HEK293T (cell line): ENCODE results near the gene DUS2.
"Not testable (repeated sequence)": the region's sequence is repeated elsewhere in the genome, so short reads cannot be mapped to it uniquely, and the experiment has no call there.

Experiments
- ARNT ChIP-seq: fragments of 450-650 bp; IDR thresholded peaks from 2 replicates; pipeline ENCODE4 v1.6.1; 2017; ENCODE audit warnings: mild to moderate bottlenecking
- BHLHE40 ChIP-seq: fragments of 450-650 bp; IDR thresholded peaks from 2 replicates; pipeline ENCODE4 v1.6.1; 2016; ENCODE audit warnings: mild to moderate bottlenecking, moderate library complexity, borderline replicate concordance
- FOXA1 ChIP-seq: fragments of 450-650 bp; IDR thresholded peaks from 2 replicates; pipeline ENCODE4 v1.6.1; 2016; ENCODE audit warnings: mild to moderate bottlenecking
- FOXM1 ChIP-seq: fragments of 450-650 bp; IDR thresholded peaks from 2 replicates; pipeline ENCODE4 v1.6.1; 2017; ENCODE audit warnings: mild to moderate bottlenecking, borderline replicate concordance
- NFRKB ChIP-seq: fragments of 450-650 bp; IDR thresholded peaks from 2 replicates; pipeline ENCODE4 v1.6.1; 2016; ENCODE audit warnings: mild to moderate bottlenecking, moderate library complexity
- PKNOX1 ChIP-seq: fragments of 450-650 bp; IDR thresholded peaks from 2 replicates; pipeline ENCODE4 v1.6.1; 2016
- SP1 ChIP-seq: fragments of 450-650 bp; IDR thresholded peaks from 2 replicates; pipeline ENCODE4 v1.6.1; 2017
- TARDBP ChIP-seq: fragments of 450-650 bp; IDR thresholded peaks from 2 replicates; pipeline ENCODE4 v1.6.1; 2016
- ZNF384 ChIP-seq: fragments of 450-650 bp; IDR thresholded peaks from 2 replicates; pipeline ENCODE4 v1.6.1; 2016

GRCh38 chr16:68030108-68030507 is 7.0 kb downstream of the DUS2 start:
- not testable (repeated sequence) for TF ChIP-seq FOXM1, BHLHE40, PKNOX1, SP1, TARDBP, ZNF384, ARNT, FOXA1, NFRKB
